NCI-H2029 treated with DMSO at 0.1 percent for 48 hours (cell line): ENCODE results near the gene WWC2.
"Not testable (repeated sequence)": the region's sequence is repeated elsewhere in the genome, so short reads cannot be mapped to it uniquely, and the experiment has no call there.

Source experiments
- DNase-seq: peaks from one replicate; lab custom pipeline; 2025; lab: John Stamatoyannopoulos, UW

Gene WWC2

GRCh38 chr4:183299464-183299863, 200.4 kb downstream of the WWC2 start:
- DNase-seq: no peak

GRCh38 chr4:183300070-183300469, 201.0 kb downstream of the WWC2 start:
- DNase-seq: no peak

- no peak for DNase-seq
These were observed 201.6 kb downstream of the WWC2 start for GRCh38 chr4:183300655-183301054.

- no peak for DNase-seq
These were observed 204.2 kb downstream of the WWC2 start for GRCh38 chr4:183303301-183303700.

GRCh38 chr4:183304067-183304466, 205.0 kb downstream of the WWC2 start:
- no peak for DNase-seq

GRCh38 chr4:183304538-183304937, 205.5 kb downstream of the WWC2 start:
- no peak for DNase-seq

- no peak for DNase-seq
These were observed 207.8 kb downstream of the WWC2 start for GRCh38 chr4:183306811-183307210.

GRCh38 chr4:183312841-183313240, 213.8 kb downstream of the WWC2 start:
- DNase-seq: no peak

GRCh38 chr4:183314336-183314735, 215.3 kb downstream of the WWC2 start:
- no peak for DNase-seq

- no peak for DNase-seq
These were observed 215.7 kb downstream of the WWC2 start for GRCh38 chr4:183314806-183315205.

GRCh38 chr4:183318656-183319055, 219.6 kb downstream of the WWC2 start:
- DNase-seq: no peak

GRCh38 chr4:183320211-183321059, 221.4 kb downstream of the WWC2 start, which contains the start of gene CLDN22:
CLDN22 (minus strand) TSS chr4:183320276; CDS start chr4:183320218, 58 bp downstream.
- no peak for DNase-seq

- no peak for DNase-seq
These were observed 222.0 kb downstream of the WWC2 start for GRCh38 chr4:183321079-183321478.

- no peak for DNase-seq
These were observed 222.5 kb downstream of the WWC2 start for GRCh38 chr4:183321516-183321915.

GRCh38 chr4:183322326-183322725, 223.3 kb downstream of the WWC2 start, which contains the start of gene CLDN24:
CLDN24 (minus strand) TSS chr4:183322426; CDS start chr4:183322426, 0 bp downstream.
- no peak for DNase-seq

GRCh38 chr4:183323295-183323694, 224.2 kb downstream of the WWC2 start:
- DNase-seq: no peak

GRCh38 chr4:183324056-183324455, 225.0 kb downstream of the WWC2 start:
- not testable (repeated sequence) for DNase-seq

GRCh38 chr4:183324619-183325018, 225.6 kb downstream of the WWC2 start:
- DNase-seq: no peak

- DNase-seq: not testable (repeated sequence)
These were observed 227.3 kb downstream of the WWC2 start for GRCh38 chr4:183326387-183326786.

- no peak for DNase-seq
These were observed 227.8 kb downstream of the WWC2 start for GRCh38 chr4:183326853-183327252.

GRCh38 chr4:183327827-183328226, 228.8 kb downstream of the WWC2 start:
- DNase-seq: no peak

- no peak for DNase-seq
These were observed 229.8 kb downstream of the WWC2 start for GRCh38 chr4:183328832-183329231.

- no peak for DNase-seq
These were observed 230.2 kb downstream of the WWC2 start for GRCh38 chr4:183329244-183329643.
